ENCODE data around the gene CNTN4. TPM values are rescaled to one million over a fixed set of nuclear protein-coding genes. Genes with fewer than 3 reads are reported as not detected.

Gene CNTN4
- total RNA-seq, 1 donor from 2014 or later, result 5.2 TPM

GRCh38 chr3:2375376-2375775 lies 276.7 kb downstream of the CNTN4 start:
- no peak overlapping the region for H3K4me2 ChIP-seq
- H2AFZ ChIP-seq (replicated peaks), result no peak overlapping the region
- Mint-ChIP-seq H3K9me3 (no peaks in the 10 kb centered on the region), H3K27me3 (ENCODE audit: insufficient read depth, low read depth) (no peaks in the 10 kb centered on the region), H3K4me3 (no peak overlapping the region), H3K36me3 (no peaks in the 10 kb centered on the region), H3K4me1 (peaks cover 5% of the 10 kb centered on the region), H3K27ac (no peak overlapping the region)
- DNase-seq (ENCODE audit: low spot score), result peak; percentile 8
- H3K36me3 ChIP-seq, result no peaks in the 10 kb centered on the region
- no peak overlapping the region for H3K9ac ChIP-seq
- TF ChIP-seq EZH2phosphoT487 (IDR thresholded peaks at IDR 0.05) (no peak), EZH2 (IDR thresholded peaks at IDR 0.05) (no peak)
- TF ChIP-seq, protein P1, sequence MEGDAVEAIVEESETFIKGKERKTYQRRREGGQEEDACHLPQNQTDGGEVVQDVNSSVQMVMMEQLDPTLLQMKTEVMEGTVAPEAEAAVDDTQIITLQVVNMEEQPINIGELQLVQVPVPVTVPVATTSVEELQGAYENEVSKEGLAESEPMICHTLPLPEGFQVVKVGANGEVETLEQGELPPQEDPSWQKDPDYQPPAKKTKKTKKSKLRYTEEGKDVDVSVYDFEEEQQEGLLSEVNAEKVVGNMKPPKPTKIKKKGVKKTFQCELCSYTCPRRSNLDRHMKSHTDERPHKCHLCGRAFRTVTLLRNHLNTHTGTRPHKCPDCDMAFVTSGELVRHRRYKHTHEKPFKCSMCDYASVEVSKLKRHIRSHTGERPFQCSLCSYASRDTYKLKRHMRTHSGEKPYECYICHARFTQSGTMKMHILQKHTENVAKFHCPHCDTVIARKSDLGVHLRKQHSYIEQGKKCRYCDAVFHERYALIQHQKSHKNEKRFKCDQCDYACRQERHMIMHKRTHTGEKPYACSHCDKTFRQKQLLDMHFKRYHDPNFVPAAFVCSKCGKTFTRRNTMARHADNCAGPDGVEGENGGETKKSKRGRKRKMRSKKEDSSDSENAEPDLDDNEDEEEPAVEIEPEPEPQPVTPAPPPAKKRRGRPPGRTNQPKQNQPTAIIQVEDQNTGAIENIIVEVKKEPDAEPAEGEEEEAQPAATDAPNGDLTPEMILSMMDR (IDR thresholded peaks at IDR 0.05), result no peak
- H3K4me1 ChIP-seq, result peaks cover 14% of the 10 kb centered on the region
- H4K20me1 ChIP-seq (ENCODE audit: low read depth), result no peaks in the 10 kb centered on the region
- no peaks in the 10 kb centered on the region for H3K27me3 ChIP-seq
- H3K9me3 ChIP-seq (ENCODE audit: low read depth), result no peaks in the 10 kb centered on the region
- H3F3A ChIP-seq (ENCODE audit: low read depth), result no peaks in the 10 kb centered on the region
- no peak overlapping the region for H3K27ac ChIP-seq
- H3K4me3 ChIP-seq, result no peak overlapping the region
- H3K79me2 ChIP-seq (ENCODE audit: low read depth), result no peaks in the 10 kb centered on the region

DNA sequence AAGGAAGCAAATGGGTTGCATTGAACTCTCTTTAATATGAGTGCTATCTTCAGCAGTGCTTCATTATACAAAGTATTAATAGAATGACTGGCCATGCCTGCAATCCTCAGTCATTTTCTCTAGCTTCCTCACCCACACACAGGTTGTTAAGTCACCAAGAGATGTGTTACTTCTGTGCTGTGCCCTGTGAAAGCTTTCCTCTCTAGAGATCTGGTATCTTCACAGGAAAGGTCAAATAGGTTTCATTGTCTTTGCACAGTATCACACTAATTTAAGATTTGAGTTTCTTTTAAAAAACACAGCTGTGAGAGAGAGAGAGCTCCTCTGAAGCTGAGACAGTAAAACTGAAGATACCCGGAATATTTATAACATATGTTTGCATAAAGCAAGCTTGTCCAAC lies 278.6 kb downstream of the CNTN4 start:
- Mint-ChIP-seq H3K9me3 (no peaks in the 10 kb centered on the region), H3K27me3 (ENCODE audit: insufficient read depth, low read depth) (no peaks in the 10 kb centered on the region), H3K27ac (no peak overlapping the region), H3K4me3 (no peak overlapping the region), H3K4me1 (no peaks in the 10 kb centered on the region), H3K36me3 (no peaks in the 10 kb centered on the region)
- no peak for DNase-seq (ENCODE audit: low spot score)
- Histone ChIP-seq H3K27ac (no peak overlapping the region), H3K9me3 (ENCODE audit: low read depth) (no peaks in the 10 kb centered on the region), H3K4me1 (peaks cover 14% of the 10 kb centered on the region), H3K36me3 (no peaks in the 10 kb centered on the region), H3F3A (ENCODE audit: low read depth) (no peaks in the 10 kb centered on the region), H4K20me1 (ENCODE audit: low read depth) (no peaks in the 10 kb centered on the region), H3K9ac (no peak overlapping the region), H3K4me3 (no peak overlapping the region), H3K79me2 (ENCODE audit: low read depth) (no peaks in the 10 kb centered on the region), H3K4me2 (no peak overlapping the region), H2AFZ (replicated peaks) (no peak overlapping the region), H3K27me3 (no peaks in the 10 kb centered on the region)
- TF ChIP-seq EZH2 (IDR thresholded peaks at IDR 0.05), result no peak
- TF ChIP-seq, protein P1 (IDR thresholded peaks at IDR 0.05), result no peak
- TF ChIP-seq EZH2phosphoT487 (IDR thresholded peaks at IDR 0.05), result no peak

DNA sequence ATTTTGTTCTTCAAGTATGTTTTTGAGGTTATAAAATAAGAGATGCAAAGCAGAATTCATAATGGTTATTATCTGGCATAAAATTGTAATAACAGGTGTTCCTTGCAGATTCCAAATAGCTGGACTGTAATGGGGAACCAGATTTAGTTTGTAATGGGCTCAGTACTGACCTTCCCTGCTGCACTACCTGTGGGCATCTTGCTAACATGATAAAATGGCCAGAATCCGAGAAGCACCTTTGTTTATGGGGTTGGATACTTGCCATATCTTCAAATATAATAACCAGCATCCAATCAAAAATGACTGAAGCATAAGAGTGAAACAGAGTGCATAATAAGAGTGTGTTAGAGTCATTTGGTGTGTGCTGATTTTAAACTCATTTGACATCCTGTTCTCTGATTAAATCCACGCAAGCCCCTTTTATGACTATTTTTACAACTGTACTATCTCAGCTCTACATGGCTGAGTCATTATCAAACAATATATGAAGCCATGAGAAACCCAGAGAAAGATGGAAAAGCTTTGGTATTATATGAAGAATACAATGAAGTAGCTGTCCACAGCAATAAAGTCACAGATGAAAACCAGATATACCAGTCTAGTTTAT lies 292.4 kb downstream of the CNTN4 start:
- no peak for TF ChIP-seq EZH2phosphoT487 (IDR thresholded peaks at IDR 0.05)
- no peak for TF ChIP-seq EZH2 (IDR thresholded peaks at IDR 0.05)
- TF ChIP-seq, protein P1 (IDR thresholded peaks at IDR 0.05), result no peak
- Mint-ChIP-seq H3K9me3 (no peaks in the 10 kb centered on the region), H3K4me3 (no peak overlapping the region), H3K36me3 (no peaks in the 10 kb centered on the region), H3K27me3 (ENCODE audit: insufficient read depth, low read depth) (no peaks in the 10 kb centered on the region), H3K27ac (no peak overlapping the region), H3K4me1 (no peaks in the 10 kb centered on the region)
- Histone ChIP-seq H3F3A (ENCODE audit: low read depth) (no peaks in the 10 kb centered on the region), H3K27me3 (no peaks in the 10 kb centered on the region), H3K4me1 (no peaks in the 10 kb centered on the region), H3K9ac (no peak overlapping the region), H3K4me2 (no peak overlapping the region), H3K79me2 (ENCODE audit: low read depth) (no peaks in the 10 kb centered on the region), H4K20me1 (ENCODE audit: low read depth) (no peaks in the 10 kb centered on the region), H3K9me3 (ENCODE audit: low read depth) (no peaks in the 10 kb centered on the region), H3K4me3 (no peak overlapping the region), H2AFZ (replicated peaks) (no peak overlapping the region), H3K36me3 (no peaks in the 10 kb centered on the region), H3K27ac (no peak overlapping the region)
- DNase-seq (ENCODE audit: low spot score), result no peak
